Middle frontal gyrus (tissue), 1 donor: ENCODE results near the gene LRIG1.

Source experiments
- DNase-seq: peaks from one replicate; pipeline ENCODE4 v3.0.0-alpha.2; 2015; ENCODE audit warnings: low spot score; ENCODE audit errors: extremely low spot score

Gene LRIG1

GRCh38 chr3:66404903-66405700, 95.7 kb downstream of the LRIG1 start:
- DNase-seq = no peak

GRCh38 chr3:66404197-66404596, 96.6 kb downstream of the LRIG1 start:
- DNase-seq = no peak

- DNase-seq = no peak
Measured at GRCh38 chr3:66403323-66403990, 97.4 kb downstream of the LRIG1 start.

GRCh38 chr3:66402596-66403290, 98.1 kb downstream of the LRIG1 start:
- DNase-seq = no peak

GRCh38 chr3:66401675-66402491, 98.9 kb downstream of the LRIG1 start:
- DNase-seq = no peak

- DNase-seq = no peak
Measured at GRCh38 chr3:66401157-66401550, 99.7 kb downstream of the LRIG1 start.

- DNase-seq = no peak
Measured at GRCh38 chr3:66400411-66401156, 100.2 kb downstream of the LRIG1 start.

- DNase-seq = no peak
Measured at GRCh38 chr3:66399529-66400232, 101.1 kb downstream of the LRIG1 start.

GRCh38 chr3:66398228-66399025, 102.4 kb downstream of the LRIG1 start:
- DNase-seq = no peak

GRCh38 chr3:66397745-66398144, 103.1 kb downstream of the LRIG1 start:
- no peak for DNase-seq

GRCh38 chr3:66396888-66397287, 103.9 kb downstream of the LRIG1 start:
- DNase-seq = no peak

- DNase-seq = no peak
Measured at GRCh38 chr3:66396161-66396760, 104.6 kb downstream of the LRIG1 start.

GRCh38 chr3:66395635-66396034, 105.2 kb downstream of the LRIG1 start:
- no peak for DNase-seq

- no peak for DNase-seq
Measured at GRCh38 chr3:66394753-66395249, 106.0 kb downstream of the LRIG1 start.

GRCh38 chr3:66394019-66394752, 106.6 kb downstream of the LRIG1 start:
- no peak for DNase-seq

GRCh38 chr3:66393333-66394005, 107.4 kb downstream of the LRIG1 start:
- no peak for DNase-seq

- DNase-seq = no peak
Measured at GRCh38 chr3:66392966-66393332, 107.9 kb downstream of the LRIG1 start.
